H1 (cell line): ENCODE data around the gene COL20A1.

ENCODE experiments used
- POLR2A ChIP-seq, 2 experiments: IDR thresholded peaks; 1 replicate in 1 of 2; 2 replicates in 1 of 2; pipeline ENCODE4 v1.6.1; 2011; ENCODE audit warnings: low read depth in 2 of 2, low read length in 2 of 2, mild to moderate bottlenecking in 2 of 2; ENCODE audit errors: control extremely low read depth in 1 of 2
- SRF ChIP-seq: IDR thresholded peaks from 2 replicates; pipeline ENCODE4 v1.6.1; 2011; ENCODE audit warnings: mild to moderate bottlenecking, low read depth, low read length, moderate library complexity
- TAF1 ChIP-seq: IDR thresholded peaks from 2 replicates; pipeline ENCODE4 v1.6.1; 2011; ENCODE audit warnings: mild to moderate bottlenecking, low read depth, low read length

DNA sequence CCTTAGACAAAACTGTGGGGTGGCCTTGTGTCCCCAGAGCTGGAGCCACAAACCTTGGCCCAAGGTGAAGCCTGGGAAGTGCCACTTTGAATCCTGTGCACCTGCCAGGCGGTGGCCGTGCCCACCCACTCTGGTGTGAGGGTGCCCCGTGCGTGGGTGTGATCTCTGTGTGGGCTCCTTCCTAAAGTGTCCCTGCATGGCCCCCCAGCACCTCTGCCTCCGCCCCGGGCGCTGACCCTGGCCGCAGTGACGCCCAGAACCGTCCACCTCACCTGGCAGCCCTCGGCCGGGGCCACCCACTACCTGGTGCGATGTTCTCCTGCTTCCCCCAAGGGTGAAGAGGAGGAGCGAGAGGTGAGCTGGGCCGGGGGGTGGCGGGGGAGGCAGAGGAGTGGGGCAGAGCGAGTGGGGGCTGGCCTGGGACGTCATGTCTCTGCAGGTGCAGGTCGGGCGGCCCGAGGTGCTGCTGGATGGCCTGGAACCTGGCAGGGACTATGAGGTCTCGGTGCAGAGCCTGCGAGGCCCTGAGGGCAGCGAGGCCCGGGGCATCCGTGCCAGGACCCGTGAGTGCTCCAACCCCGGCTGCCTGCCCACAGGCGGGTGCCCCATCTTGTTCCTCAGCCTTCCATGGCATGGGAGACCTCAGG, 18.3 kb downstream of the COL20A1 start:
- TF ChIP-seq POLR2A (IDR thresholded peaks at IDR 0.05; ENCODE audit: control extremely low read depth in 1 of 2, low read depth in 2 of 2, low read length in 2 of 2) (no peak), SRF (no peak), TAF1 (no peak)
